MM.1S (cell line): Measurements from ENCODE around the gene KIF24.
A peak's percentile ranks its signal among the peaks of the same experiment; 100 is the strongest.

ENCODE experiments used
- DNase-seq: peaks from one replicate; pipeline ENCODE4 v3.0.0-alpha.2; 2015
- H2AFZ ChIP-seq: fragments of 300-600 bp; sonication (generic); 2 replicates; pipeline ENCODE4 v1.6.0; 2016; ENCODE audit warnings: antibody characterized with exemption, low read length
- H3F3A ChIP-seq: fragments of 300-600 bp; sonication (generic); 2 replicates; pipeline ENCODE4 v1.6.1; 2016; ENCODE audit warnings: mild to moderate bottlenecking, antibody characterized with exemption, low read length, moderate library complexity, mixed read lengths; ENCODE audit not compliant: insufficient read depth
- H3K27ac ChIP-seq: fragments of 300-600 bp; sonication (generic); 2 replicates; pipeline ENCODE4 v1.5.1; 2016; ENCODE audit warnings: mild to moderate bottlenecking, low read length
- H3K27me3 ChIP-seq: fragments of 300-600 bp; sonication (generic); replicated peaks from 2 replicates; pipeline ENCODE4 v1.6.0; 2016; ENCODE audit warnings: low read length; ENCODE audit not compliant: insufficient read depth
- H3K36me3 ChIP-seq: fragments of 300-600 bp; sonication (generic); replicated peaks from 2 replicates; pipeline ENCODE4 v1.6.1; 2016; ENCODE audit warnings: mild to moderate bottlenecking, low read length, mixed read lengths; ENCODE audit not compliant: insufficient read depth
- H3K4me1 ChIP-seq: fragments of 300-600 bp; sonication (generic); 2 replicates; pipeline ENCODE4 v1.6.1; 2016; ENCODE audit warnings: low read length, mixed read lengths
- H3K4me2 ChIP-seq: fragments of 300-600 bp; sonication (generic); 2 replicates; pipeline ENCODE4 v1.6.0; 2016; ENCODE audit warnings: low read depth, low read length
- H3K4me3 ChIP-seq: fragments of 300-600 bp; sonication (generic); 2 replicates; pipeline ENCODE4 v1.5.1; 2016; ENCODE audit warnings: low read length, mixed read lengths
- H3K79me2 ChIP-seq: fragments of 300-600 bp; sonication (generic); 2 replicates; pipeline ENCODE4 v1.6.1; 2016; ENCODE audit warnings: mixed run types, low read length, mixed read lengths
- H3K9ac ChIP-seq: fragments of 300-600 bp; sonication (generic); 2 replicates; pipeline ENCODE4 v1.6.1; 2016; ENCODE audit warnings: low read length, mixed read lengths
- H3K9me2 ChIP-seq: fragments of 300-600 bp; sonication (generic); replicated peaks from 2 replicates; pipeline ENCODE4 v1.6.1; 2016; ENCODE audit warnings: mild to moderate bottlenecking, low read length, mixed read lengths; ENCODE audit not compliant: insufficient read depth
- H3K9me3 ChIP-seq: fragments of 300-600 bp; sonication (generic); replicated peaks from 2 replicates; pipeline ENCODE4 v1.6.1; 2016; ENCODE audit warnings: mild to moderate bottlenecking, low read length, mixed read lengths; ENCODE audit not compliant: insufficient read depth
- H4K20me1 ChIP-seq: fragments of 300-600 bp; sonication (generic); 2 replicates; pipeline ENCODE4 v1.6.1; 2016; ENCODE audit warnings: mild to moderate bottlenecking, low read length, moderate library complexity, mixed read lengths; ENCODE audit not compliant: insufficient read depth
- CTCF ChIP-seq: fragments of 300-600 bp; sonication (generic); IDR thresholded peaks from 2 replicates; pipeline ENCODE4 v1.5.1; 2016; ENCODE audit warnings: antibody characterized with exemption, low read length, mixed read lengths
- EZH2 ChIP-seq: fragments of 300-600 bp; sonication (generic); optimal IDR thresholded peaks from 2 replicates; pipeline ENCODE3; 2017; ENCODE audit warnings: low read depth, mild to moderate bottlenecking, antibody characterized with exemption, low read length, mixed read lengths
- EZH2phosphoT487 ChIP-seq: fragments of 300-600 bp; sonication (generic); IDR thresholded peaks from 2 replicates; pipeline ENCODE4 v1.6.1; 2018; ENCODE audit warnings: antibody characterized with exemption, low read length

The KIF24 gene

GRCh38 chr9:34376596-34377403, 47.7 kb upstream of the KIF24 start, which contains the start of gene MYORG:
TSS of gene MYORG (minus strand) at chr9:34376898. CDS start at chr9:34372943, 3,955 bp downstream.
- H3K79me2 ChIP-seq = no peaks in the 10 kb centered on the region

GRCh38 chr9:34375901-34376595, 47.0 kb upstream of the KIF24 start:
- no peaks in the 10 kb centered on the region for H3K9me3 ChIP-seq
- peak overlapping the region; percentile 8; the same call in 1 of the 2 replicates for H3K27ac ChIP-seq
- no peaks in the 10 kb centered on the region for H3K79me2 ChIP-seq
- peak; percentile 60 for TF ChIP-seq CTCF
- no peak for TF ChIP-seq EZH2phosphoT487
- H3K4me1 ChIP-seq = peaks cover 12% of the 10 kb centered on the region
- H3K27me3 ChIP-seq = no peaks in the 10 kb centered on the region
- peak overlapping the region; percentile 58 for H3K9ac ChIP-seq
- H2AFZ ChIP-seq = peak overlapping the region; percentile 84
- peak overlapping the region; percentile 83 for H3K4me3 ChIP-seq
- no peaks in the 10 kb centered on the region; the same call in 1 of the 2 replicates for H3F3A ChIP-seq
- H3K9me2 ChIP-seq = no peaks in the 10 kb centered on the region
- no peaks in the 10 kb centered on the region for H4K20me1 ChIP-seq
- H3K36me3 ChIP-seq = no peaks in the 10 kb centered on the region
- H3K4me2 ChIP-seq = peak overlapping the region; percentile 93
- DNase-seq = peak; percentile 80

More at GRCh38 chr9:34376596-34377403, 47.7 kb upstream of the KIF24 start, which contains the start of gene MYORG:
- Histone ChIP-seq H3K9me2 (no peaks in the 10 kb centered on the region), H3K9ac (peak within 1 kb of the TSS; percentile 58), H4K20me1 (no peaks in the 10 kb centered on the region), H3F3A (no peaks in the 10 kb centered on the region; the same call in 1 of the 2 replicates), H3K4me2 (peak within 1 kb of the TSS; percentile 93), H2AFZ (peak within 1 kb of the TSS; percentile 89), H3K4me3 (peak within 1 kb of the TSS; percentile 83), H3K4me1 (peaks cover 14% of the 10 kb centered on the region), H3K9me3 (no peaks in the 10 kb centered on the region), H3K27ac (peak within 1 kb of the TSS; percentile 8; the same call in 1 of the 2 replicates), H3K27me3 (no peaks in the 10 kb centered on the region), H3K36me3 (no peaks in the 10 kb centered on the region)
- no peak for TF ChIP-seq EZH2
- TF ChIP-seq CTCF = no peak
- peak; percentile 98 for DNase-seq

GRCh38 chr9:34374905-34375552, 46.0 kb upstream of the KIF24 start:
- Histone ChIP-seq H3K4me2 (0 out of 2 replicates have a peak overlapping the region, but pooled peaks have one; percentile 93), H3K27ac (no peak overlapping the region)
- no peak for DNase-seq

More at GRCh38 chr9:34374905-34375552, 46.0 kb upstream of the KIF24 start:
- no peak overlapping the region for H3K9ac ChIP-seq
- peaks cover 4% of the 10 kb centered on the region for H3K4me1 ChIP-seq
- no peaks in the 10 kb centered on the region for H4K20me1 ChIP-seq
- H3K79me2 ChIP-seq = no peaks in the 10 kb centered on the region
- no peak overlapping the region for H2AFZ ChIP-seq
- no peaks in the 10 kb centered on the region for H3K27me3 ChIP-seq
- H3K9me3 ChIP-seq = no peaks in the 10 kb centered on the region
- no peaks in the 10 kb centered on the region for H3K36me3 ChIP-seq
- no peaks in the 10 kb centered on the region for H3K9me2 ChIP-seq
- H3F3A ChIP-seq = no peaks in the 10 kb centered on the region; the same call in 1 of the 2 replicates
- no peak overlapping the region for H3K4me3 ChIP-seq
- no peak for TF ChIP-seq EZH2
- TF ChIP-seq CTCF = no peak; the same call in 1 of the 2 replicates
- TF ChIP-seq EZH2phosphoT487 = no peak
